Endodermal cell (in vitro differentiated cells): ENCODE measurements around the gene AMPD3. TPM values are rescaled to one million over a fixed set of nuclear protein-coding genes. Genes with fewer than 3 reads are reported as not detected.

Experiments used
- DNase-seq: peaks from one replicate; pipeline ENCODE4 v3.0.0-alpha.2; 2017
- H3K27ac ChIP-seq: 2 replicates; pipeline ENCODE4 v1.5.1; 2013; ENCODE audit warnings: mild to moderate bottlenecking, low read depth, low read length, moderate library complexity
- H3K27me3 ChIP-seq: 2 replicates; pipeline ENCODE4 v1.6.1; 2013; ENCODE audit warnings: mild to moderate bottlenecking, low read length, moderate library complexity; ENCODE audit not compliant: insufficient read depth, control insufficient read depth, poor library complexity, severe bottlenecking
- H3K36me3 ChIP-seq: 2 replicates; pipeline ENCODE4 v1.7.0; 2013; ENCODE audit warnings: mild to moderate bottlenecking, low read length, moderate library complexity; ENCODE audit not compliant: control insufficient read depth, insufficient read depth
- H3K4me1 ChIP-seq: one replicate; pipeline ENCODE4 v1.7.0; 2013; ENCODE audit warnings: low read length; ENCODE audit not compliant: control insufficient read depth, insufficient read depth
- H3K4me3 ChIP-seq: 2 replicates; pipeline ENCODE4 v1.5.1; 2013; ENCODE audit warnings: mild to moderate bottlenecking, low read length, moderate library complexity
- H3K9ac ChIP-seq: 2 replicates; pipeline ENCODE4 v1.6.1; 2013; ENCODE audit warnings: mild to moderate bottlenecking, low read length, moderate library complexity; ENCODE audit not compliant: poor library complexity, severe bottlenecking; ENCODE audit errors: extremely low read depth
- H3K9me3 ChIP-seq: 2 replicates; pipeline ENCODE4 v1.6.1; 2013; ENCODE audit warnings: mild to moderate bottlenecking, low read length, moderate library complexity; ENCODE audit not compliant: control insufficient read depth
- H3K27ac Mint-ChIP-seq: 2 replicates; pipeline ENCODE4 v1.8.0; 2020; ENCODE audit warnings: mixed read lengths
- H3K27me3 Mint-ChIP-seq: 2 replicates; pipeline ENCODE4 v1.8.0; 2021; ENCODE audit warnings: mild to moderate bottlenecking, mixed read lengths; ENCODE audit not compliant: insufficient read depth
- H3K36me3 Mint-ChIP-seq: 2 replicates; pipeline ENCODE4 v1.8.0; 2020; ENCODE audit warnings: low read depth, mixed read lengths
- H3K4me1 Mint-ChIP-seq: 2 replicates; pipeline ENCODE4 v1.8.0; 2020; ENCODE audit warnings: mixed read lengths
- H3K4me3 Mint-ChIP-seq: 2 replicates; pipeline ENCODE4 v1.8.0; 2020; ENCODE audit warnings: mild to moderate bottlenecking, moderate library complexity, mixed read lengths
- H3K9me3 Mint-ChIP-seq: 2 replicates; pipeline ENCODE4 v1.8.0; 2020; ENCODE audit warnings: mild to moderate bottlenecking, mixed read lengths
- CTCF ChIP-seq: fragments of 200-600 bp; sonication (generic); conservative IDR thresholded peaks from 2 replicates; pipeline ENCODE4 v1.5.0; 2021; ENCODE audit warnings: antibody characterized with exemption, mild to moderate bottlenecking
- whole genome bisulfite sequencing, 2 experiments: methylation state at CpG; one replicate each; pipeline versions ENCODE4 v1.1.5 to v1.1.7; 2013; ENCODE audit warnings: missing lambda C conversion rate in 2 of 2, mixed read lengths in 1 of 2; ENCODE audit not compliant: insufficient coverage in 1 of 2, insufficient read length in 1 of 2; 5-methylcytosine and 5-hydroxymethylcytosine counted together
- total RNA-seq, 2 donors: library from RNA; stranded (reverse); fragmentation: NEBNext Ultra II Directional in 1 of 2; extraction: Animal tissue kit (Norgen Biotek cat#: 25700) in 1 of 2; gene quantifications; 2 replicates in 1 of 2; 3 replicates in 1 of 2; pipeline ENCODE4 v1.2.1, GENCODE V29; 2021

Gene AMPD3
- total RNA-seq, 2 donors from 2014 or later: 7.1 to 7.9 TPM

GRCh38 chr11:10410844-10411200 is 44.2 kb upstream of the AMPD3 start:
- H3K36me3 Mint-ChIP-seq: no peaks in the 10 kb centered on the region
- Histone ChIP-seq H3K9me3 (no peaks in the 10 kb centered on the region), H3K9ac (no peak overlapping the region), H3K4me3 (no peak overlapping the region), H3K27me3 (no peaks in the 10 kb centered on the region), H3K4me1 (peaks cover 4% of the 10 kb centered on the region), H3K36me3 (no peaks in the 10 kb centered on the region), H3K27ac (no peak overlapping the region)
- TF ChIP-seq CTCF: no peak
- H3K9me3 Mint-ChIP-seq: no peaks in the 10 kb centered on the region
- H3K27ac Mint-ChIP-seq: no peak overlapping the region
- DNase-seq: no peak
- H3K27me3 Mint-ChIP-seq: no peaks in the 10 kb centered on the region
- no peak overlapping the region for H3K4me3 Mint-ChIP-seq
- H3K4me1 Mint-ChIP-seq: peaks cover 11% of the 10 kb centered on the region
- 85 to 100% methylated on average over 1 to 2 of the region's 2 CpGs for WGBS, 2 experiments

GRCh38 chr11:10412266-10412665 is 42.8 kb upstream of the AMPD3 start:
- no peak overlapping the region for H3K27ac ChIP-seq
- no peaks in the 10 kb centered on the region for H3K36me3 ChIP-seq
- Mint-ChIP-seq H3K27ac (no peak overlapping the region), H3K4me3 (no peak overlapping the region), H3K36me3 (no peaks in the 10 kb centered on the region), H3K27me3 (no peaks in the 10 kb centered on the region), H3K9me3 (no peaks in the 10 kb centered on the region), H3K4me1 (peaks cover 8% of the 10 kb centered on the region)
- no peaks in the 10 kb centered on the region for H3K27me3 ChIP-seq
- TF ChIP-seq CTCF: no peak
- no peak overlapping the region for H3K9ac ChIP-seq
- 96 to 100% methylated on average over 3 of the region's 3 CpGs for WGBS, 2 experiments
- H3K4me3 ChIP-seq: no peak overlapping the region
- peaks cover 4% of the 10 kb centered on the region for H3K4me1 ChIP-seq
- no peaks in the 10 kb centered on the region for H3K9me3 ChIP-seq
- no peak for DNase-seq

GRCh38 chr11:10413268-10413667 is 41.8 kb upstream of the AMPD3 start:
- Histone ChIP-seq H3K36me3 (no peaks in the 10 kb centered on the region), H3K4me1 (peaks cover 4% of the 10 kb centered on the region), H3K4me3 (no peak overlapping the region), H3K9ac (no peak overlapping the region), H3K9me3 (no peaks in the 10 kb centered on the region), H3K27ac (no peak overlapping the region), H3K27me3 (no peaks in the 10 kb centered on the region)
- peaks cover 8% of the 10 kb centered on the region for H3K4me1 Mint-ChIP-seq
- no peaks in the 10 kb centered on the region for H3K36me3 Mint-ChIP-seq
- H3K4me3 Mint-ChIP-seq: no peak overlapping the region
- 71% methylated on average over 5 to 6 of the region's 6 CpGs for WGBS, 2 experiments
- H3K27me3 Mint-ChIP-seq: no peaks in the 10 kb centered on the region
- no peak overlapping the region for H3K27ac Mint-ChIP-seq
- peak; percentile 26 for TF ChIP-seq CTCF
- no peaks in the 10 kb centered on the region for H3K9me3 Mint-ChIP-seq
- DNase-seq: no peak
